ENCODE measurements around the gene IRF5.
A peak's percentile ranks its signal among the peaks of the same experiment; 100 is the strongest.

The IRF5 gene, protein sequence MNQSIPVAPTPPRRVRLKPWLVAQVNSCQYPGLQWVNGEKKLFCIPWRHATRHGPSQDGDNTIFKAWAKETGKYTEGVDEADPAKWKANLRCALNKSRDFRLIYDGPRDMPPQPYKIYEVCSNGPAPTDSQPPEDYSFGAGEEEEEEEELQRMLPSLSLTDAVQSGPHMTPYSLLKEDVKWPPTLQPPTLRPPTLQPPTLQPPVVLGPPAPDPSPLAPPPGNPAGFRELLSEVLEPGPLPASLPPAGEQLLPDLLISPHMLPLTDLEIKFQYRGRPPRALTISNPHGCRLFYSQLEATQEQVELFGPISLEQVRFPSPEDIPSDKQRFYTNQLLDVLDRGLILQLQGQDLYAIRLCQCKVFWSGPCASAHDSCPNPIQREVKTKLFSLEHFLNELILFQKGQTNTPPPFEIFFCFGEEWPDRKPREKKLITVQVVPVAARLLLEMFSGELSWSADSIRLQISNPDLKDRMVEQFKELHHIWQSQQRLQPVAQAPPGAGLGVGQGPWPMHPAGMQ

DNA sequence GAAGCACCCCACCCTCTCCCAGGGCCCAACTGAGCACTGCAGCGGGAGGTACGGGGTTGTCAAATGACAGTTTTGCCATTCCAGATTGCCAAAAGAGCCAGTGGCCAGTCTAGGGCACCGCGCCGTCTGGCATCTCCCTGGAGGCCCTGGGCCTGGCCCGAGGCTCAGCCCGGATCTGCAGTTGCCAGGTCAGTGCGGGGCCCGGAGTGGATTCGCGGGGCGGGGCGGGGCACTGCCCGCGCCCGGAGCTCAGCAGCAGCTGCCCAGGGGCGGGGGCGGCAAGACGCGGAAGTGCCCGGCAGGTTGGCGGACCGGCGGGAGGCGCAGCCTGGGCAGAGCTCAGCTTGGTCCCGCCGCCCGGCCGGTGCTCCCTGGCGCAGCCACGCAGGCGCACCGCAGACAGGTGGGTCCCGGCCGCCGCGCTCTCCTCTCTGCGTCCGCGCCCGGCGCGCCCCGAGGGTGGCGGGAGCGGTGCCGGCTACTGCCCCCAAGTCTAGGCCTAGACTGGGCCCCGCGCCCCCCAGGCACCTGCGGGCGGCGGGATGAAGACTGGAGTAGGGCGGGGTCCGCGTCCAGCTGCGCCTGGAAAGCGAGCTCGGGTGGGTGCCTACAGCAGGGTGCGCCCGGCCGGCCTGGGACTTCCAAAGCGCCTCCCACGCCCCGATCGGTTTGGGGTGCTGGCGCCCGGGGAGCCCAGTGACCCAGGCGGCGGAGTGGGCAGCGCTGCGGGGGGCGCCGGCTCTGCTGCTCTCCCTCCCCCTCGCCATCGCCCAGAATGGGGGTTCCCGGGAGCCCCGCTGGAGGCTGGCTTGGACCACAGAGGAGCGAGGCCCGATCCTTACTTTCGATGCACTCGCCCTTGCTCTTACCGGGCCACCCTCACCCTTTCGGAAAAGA lies at the start of gene IRF5:
TSS of gene IRF5 (plus strand) at position 281 of the 897 bp plus-strand sequence. CDS start 4,155 bp downstream, outside the sequence.
- DNase-seq = peak in 5 of 14 donors; percentile 8 to 44 (median 12)

DNA sequence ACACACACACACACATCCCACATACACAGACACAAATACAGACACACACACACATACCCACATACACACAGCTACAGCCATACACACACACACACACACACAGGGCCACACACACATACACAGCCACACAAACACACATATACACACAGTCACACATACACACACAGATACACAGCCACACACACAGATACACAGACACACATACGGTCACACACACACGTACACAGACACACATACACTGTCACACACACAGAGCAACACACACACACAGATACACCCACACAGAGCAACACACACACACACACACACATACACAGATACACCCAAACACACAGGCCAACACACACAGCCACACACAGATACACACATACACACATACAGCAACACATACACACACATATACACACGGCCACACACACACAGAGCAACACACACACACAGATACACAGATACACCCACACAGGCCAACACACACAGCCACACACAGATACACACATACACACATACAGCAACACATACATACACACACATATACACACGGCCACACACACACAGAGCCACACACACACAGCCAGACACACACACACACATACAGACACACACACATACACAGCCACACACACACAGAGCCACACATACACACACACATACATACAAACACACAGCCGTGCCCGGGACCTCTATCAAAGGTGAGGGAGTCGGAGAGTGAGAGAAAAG lies 49.5 kb upstream of the IRF5 start:
- no peak for DNase-seq

DNA sequence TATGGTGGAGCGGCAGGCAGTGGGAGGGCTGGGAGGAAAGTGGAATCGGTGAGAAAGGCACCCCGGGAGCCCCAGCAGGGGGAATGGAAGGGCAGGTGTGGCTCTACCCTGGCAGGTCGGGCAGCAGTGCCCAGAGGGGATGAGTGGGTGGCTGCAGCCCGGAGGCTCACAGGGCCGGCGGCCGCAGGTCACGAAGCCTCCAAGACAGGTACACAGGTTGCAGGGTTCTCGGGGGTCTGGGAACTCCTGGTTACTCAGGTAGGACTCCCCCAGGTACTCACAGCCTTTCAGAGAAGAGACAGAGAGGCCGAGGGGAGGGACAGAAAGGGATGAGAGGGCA lies 49.0 kb upstream of the IRF5 start:
- DNase-seq = no peak

DNA sequence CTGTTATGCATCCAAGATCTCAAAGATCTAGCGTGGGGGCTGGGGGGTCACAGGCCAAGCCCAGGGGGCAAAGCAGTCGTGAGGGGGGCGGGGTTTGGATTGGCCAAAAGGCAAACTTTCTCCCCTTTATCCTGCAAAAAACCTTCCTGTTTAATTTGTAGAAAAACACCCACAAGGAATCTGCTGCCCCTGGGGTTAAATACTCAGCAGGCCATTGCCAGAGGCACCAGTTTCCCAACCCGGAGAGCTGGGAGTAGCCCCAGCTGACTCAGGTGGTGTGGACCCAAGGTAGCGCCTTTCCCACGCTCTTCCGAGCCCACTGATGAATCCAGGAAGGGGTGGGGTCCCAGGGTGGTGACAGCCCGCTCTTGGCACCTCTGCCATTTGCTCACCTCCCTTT lies 48.6 kb upstream of the IRF5 start:
- DNase-seq = no peak

DNA sequence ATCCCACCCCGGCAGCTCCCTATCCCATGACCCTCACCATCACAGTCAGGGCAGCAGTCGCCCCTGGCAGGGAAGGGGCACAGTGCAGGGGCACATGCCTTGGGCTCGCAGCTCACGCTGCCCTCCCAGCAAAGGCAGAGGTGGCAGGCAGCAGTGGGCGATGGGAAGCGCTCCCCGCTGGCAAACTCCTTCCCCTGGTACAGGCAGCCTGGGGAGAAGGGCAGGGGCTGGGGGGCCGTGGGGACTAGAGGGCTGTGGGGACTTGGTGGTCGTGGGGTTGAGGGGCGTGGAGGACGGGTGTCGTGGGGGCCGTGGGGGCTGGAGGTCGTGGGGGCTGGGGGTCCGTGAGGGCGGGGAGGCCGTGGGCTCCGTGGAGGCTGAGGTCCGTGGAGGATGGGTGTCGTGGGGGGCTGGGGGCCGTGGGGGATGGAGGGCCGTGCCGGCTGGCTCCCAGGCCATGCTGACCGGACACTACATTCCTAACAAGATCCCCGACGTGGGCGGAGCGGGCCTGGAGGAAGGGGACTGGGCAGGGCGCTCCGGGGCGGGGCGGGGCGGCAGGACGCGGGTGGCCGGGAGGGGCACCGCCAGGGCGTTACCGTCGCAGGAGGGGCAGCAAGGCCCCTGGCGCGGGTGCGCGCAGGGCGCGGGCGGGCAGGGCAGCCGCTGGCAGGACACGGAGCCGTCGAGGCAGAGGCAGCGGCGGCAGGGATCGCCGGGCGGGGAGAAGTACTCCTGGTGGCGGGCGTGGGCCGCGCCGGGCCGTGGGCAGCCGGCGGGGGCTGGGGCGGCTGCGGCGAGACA lies 47.2 kb upstream of the IRF5 start:
- no peak for DNase-seq

DNA sequence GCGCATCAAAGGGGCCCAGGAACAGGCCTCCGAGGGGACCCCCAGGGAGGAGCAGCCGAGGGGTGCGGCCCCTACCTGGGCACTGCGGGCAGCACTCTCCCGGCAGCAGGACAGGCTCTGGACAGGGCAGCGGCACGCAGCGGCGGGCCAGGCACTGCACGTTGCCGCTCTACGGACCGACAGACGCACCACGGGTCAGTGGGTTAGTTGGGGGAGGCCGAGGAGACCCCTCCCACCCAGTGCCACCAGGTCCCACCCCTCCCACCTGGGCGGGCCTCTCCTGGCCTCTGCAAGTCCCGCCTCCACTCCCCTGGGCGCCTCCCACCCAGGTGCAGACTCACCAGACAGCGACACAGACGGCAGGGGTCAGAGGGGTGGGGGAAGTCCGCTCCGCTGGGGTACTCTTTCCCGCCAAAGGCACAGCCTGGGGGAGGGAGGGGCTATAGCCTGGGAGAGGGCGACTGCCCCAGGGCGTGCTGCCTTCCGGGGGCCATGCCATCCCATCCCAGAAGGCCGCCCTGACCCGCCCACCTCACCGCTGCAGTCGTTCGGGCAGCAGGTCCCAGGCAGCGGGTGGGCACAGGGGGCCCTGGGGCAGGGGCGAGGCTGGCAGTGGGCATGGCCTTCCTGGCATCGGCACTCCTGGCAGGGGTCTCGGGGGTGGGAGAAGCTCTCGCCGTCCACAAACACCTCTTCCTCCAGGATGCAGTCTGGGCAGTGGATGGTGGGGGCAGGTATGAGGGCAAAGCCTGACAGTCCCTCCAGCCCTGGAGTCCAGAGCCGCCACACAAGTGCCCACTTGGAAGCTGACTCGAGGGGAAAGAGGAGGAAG lies 46.4 kb upstream of the IRF5 start:
- no peak for DNase-seq

DNA sequence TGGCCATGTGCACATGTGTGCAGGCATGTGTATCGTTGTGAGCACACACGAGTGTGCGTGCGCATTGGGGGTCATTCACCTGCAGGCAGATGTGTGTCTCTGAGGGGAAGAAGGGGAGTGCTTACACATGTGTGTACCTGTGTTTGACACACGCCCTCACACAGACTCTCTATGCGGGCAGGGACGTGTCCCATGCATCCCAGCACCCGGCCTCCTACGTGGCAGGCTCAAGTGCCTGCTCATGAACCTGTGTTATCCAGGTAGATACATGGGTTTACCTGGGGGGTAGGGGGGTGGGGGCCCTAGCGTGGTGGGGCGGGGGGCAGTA lies 45.8 kb upstream of the IRF5 start:
- no peak for DNase-seq

DNA sequence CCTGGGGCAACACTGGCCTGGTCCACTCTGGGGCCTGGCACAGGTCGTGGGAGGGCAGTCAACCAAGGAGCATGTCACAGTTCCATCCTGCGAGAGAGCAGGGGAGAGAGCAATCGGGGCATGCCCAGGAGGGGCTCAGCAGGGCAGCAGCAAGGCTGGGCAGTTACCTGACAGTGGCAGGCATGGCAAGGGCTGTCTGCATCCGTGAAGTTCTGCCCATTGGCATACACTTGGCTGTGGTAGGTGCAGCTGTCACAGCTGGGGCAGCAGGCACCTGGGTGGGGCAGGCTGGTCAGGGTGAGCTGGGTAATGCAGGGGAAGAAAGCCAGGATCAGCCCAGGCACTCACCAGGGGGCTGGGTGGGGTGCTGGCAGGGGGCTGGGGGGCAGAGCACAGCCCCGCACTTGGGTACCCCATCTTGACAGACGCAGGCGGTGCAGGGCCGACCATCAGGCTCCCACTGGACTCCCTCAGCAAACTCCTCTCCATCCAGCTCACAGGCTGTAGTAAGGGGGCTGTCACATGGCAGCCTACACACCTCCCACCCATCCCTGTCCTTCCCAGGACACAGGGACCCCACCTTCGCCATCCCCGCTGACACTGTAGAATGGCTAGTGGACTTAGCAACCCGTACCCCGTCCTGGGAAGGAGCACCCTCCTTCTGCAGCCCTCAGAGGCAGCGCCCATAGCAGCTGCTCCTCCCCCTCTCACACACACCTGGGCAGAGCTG lies 45.0 kb upstream of the IRF5 start:
- DNase-seq = no peak

DNA sequence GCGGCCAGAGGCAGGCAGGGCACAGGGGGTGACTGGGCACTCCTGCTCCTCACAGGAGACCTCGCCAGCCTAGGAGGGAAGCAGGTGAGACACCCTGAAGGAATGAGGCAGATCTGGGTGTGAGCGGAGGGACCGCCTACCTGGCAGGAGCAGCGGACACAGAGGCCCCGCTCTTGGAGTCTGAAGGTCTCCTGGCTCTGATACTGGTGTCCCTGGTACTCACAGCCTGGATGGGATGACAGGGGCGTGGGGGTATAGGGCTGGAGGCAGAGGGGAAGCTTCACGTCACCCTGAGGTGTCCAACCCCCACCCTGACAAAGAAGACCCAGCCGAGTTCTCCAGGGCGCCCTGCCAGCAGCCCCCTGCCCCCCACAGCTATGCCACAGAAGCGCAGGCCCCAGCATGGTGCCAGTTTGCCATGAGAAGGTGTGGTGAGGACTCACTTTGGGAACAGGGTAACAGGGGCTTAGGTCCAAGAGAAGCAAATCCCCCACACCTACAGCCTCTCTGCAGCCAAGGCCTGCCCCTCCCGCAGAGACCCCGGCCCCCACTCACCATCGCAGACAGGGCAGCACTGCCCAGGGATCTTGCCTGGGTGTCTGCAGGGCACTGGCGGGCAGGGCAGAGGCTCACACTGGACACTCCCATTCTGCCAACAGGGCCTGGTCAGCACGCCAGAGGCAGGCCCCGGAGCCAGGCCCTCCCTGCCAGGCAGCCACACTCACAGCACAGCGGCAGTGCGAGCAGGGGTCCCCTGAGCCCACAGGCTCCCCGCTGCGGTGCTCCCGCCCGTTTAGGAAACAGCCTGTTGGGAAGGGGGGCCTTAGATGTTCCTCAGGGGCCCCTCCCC lies 44.3 kb upstream of the IRF5 start:
- no peak for DNase-seq

DNA sequence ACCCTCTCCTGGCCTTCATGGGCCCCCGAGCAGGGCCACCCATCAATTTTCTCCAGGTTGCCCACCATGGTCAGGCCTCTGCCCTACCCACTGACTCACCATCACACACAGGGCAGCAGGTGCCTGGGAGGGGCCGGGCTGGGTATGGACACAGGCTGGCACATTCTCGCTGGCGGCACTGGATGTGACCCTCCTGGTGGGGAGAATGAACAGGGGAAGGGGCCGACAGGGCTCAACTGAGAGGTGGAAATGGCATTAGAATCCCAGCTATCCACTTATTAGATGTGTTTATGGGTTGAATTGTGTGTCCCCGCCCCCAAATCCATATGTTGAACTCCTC lies 43.7 kb upstream of the IRF5 start:
- DNase-seq = no peak

DNA sequence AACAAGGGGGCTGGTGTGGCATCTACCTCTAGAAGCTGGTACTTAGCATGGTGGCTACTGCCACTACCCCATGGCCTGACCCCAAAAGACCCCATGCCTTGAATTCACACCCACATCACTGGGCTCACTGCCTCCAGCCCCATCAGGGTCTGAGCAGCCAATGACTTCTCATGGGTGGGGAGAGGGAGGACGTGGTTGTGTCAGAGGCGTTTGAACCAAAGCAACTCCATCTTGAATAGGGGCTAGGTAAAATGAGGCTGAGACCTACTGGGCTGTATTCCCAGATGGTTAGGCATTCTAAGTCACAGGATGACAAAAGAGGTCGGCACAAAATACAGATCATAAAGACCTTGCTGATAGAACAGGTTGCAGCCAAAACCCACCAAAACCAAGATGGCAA lies 42.4 kb upstream of the IRF5 start:
- DNase-seq = no peak

DNA sequence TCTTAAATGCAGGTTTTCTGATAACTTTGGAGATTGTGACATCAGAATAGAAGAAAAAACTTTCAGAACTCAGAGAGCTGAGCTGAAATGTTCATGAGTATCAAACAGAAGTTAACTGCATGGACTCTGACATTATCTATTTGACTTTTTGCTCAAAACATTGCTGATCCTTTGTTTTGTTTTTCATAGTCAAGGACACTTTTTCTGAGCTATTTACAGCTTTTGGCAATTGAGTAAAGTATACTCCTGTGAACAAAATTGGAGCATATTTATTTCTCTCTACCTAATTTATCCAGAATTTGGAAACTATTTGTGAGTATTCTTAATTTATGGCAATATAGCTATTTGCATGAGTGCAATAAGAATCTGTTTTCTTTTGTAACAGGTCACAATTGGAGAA lies 38.3 kb upstream of the IRF5 start:
- no peak for DNase-seq

DNA sequence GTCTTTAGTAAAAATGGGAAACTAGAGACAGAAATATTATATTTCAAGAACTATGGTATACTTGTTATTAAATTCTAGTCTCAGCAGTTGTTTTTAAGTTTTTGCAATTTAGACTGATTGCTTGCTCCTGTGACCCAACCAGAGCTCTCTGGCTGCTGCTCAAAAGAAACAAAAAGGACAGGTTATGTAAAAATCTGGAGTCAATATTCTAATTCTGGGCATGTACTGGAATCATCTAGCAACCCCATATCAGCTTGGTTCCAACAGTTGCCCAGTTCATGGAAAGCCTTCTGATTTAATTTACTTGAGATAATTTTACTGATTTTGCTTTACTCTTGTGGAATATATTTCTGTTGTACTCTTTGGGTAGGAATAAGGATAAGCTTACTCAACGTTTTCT lies 37.5 kb upstream of the IRF5 start:
- no peak for DNase-seq

DNA sequence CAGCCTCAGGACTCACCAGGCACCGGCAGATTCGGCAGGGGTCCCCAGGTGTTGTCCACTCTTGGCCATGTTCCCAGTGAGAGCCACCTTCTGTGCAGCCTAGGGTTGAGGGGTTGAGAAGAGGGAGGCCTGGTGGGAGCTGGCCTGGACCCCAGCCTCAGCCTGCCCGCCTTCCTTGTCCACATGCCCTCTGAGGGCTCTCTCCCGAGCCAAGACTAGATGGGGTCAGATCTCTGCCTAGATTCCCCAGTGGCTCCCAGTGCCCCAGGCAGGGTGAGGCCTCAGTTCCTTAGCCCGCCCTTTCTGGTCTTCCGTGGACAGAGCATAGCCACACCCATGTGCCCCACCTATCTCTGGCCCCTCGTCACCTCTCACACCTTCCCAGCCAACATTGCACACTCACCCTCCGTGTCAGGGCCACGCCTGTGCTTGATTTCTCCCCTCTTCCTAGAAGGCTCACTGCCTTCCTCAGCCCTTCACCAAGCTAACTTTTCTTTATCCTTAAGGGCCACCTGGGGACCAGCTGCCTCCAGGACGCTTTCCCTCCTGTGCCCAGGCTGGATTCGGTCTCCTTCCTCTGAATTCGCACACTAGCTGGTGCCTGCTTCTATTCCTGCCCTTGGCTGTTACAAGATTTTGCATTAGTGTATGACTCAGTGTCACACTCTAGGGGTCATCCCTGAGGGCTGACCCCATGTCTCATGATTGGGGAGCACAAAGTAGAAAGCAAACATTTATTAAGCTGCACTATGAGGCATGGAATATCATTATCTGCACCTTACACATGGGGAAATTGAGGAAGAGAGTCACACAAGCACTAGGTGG lies 34.8 kb upstream of the IRF5 start:
- DNase-seq = no peak

DNA sequence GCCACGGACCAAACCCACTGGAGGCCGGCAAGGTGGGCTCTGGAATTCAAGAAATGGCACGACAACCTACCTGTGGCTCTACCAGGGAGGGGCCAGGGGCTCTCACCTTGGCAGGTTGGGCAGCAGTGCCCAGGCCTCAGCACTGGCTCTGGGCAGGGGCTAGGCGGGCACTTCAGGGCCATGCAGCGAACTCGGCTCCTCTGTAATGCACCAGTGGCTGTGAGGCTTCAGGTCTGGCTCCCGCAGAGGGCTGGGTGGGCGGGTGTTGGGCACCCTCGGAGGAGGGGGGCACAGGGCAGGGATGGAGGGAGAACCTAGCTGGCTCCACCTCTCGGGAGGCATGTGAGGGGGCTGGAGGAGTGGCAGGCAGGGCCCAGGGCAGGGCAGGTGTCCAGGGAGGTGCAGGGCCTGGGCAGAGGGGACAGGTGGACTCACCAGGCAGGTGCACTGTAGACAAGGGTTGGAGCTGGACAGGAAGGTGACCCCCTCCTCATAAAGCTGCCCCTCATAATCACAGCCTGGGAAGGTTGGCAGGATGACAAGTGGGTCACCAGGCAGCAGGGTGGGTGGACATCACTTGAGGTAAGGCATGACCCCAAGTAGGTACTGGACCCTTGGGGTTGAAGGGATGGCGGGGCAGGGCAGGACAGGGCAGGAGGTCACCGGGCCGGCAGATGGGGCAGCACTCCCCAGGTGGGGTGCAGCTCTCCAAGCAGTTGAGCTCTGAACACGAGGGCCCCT lies 33.9 kb upstream of the IRF5 start:
- DNase-seq = no peak

DNA sequence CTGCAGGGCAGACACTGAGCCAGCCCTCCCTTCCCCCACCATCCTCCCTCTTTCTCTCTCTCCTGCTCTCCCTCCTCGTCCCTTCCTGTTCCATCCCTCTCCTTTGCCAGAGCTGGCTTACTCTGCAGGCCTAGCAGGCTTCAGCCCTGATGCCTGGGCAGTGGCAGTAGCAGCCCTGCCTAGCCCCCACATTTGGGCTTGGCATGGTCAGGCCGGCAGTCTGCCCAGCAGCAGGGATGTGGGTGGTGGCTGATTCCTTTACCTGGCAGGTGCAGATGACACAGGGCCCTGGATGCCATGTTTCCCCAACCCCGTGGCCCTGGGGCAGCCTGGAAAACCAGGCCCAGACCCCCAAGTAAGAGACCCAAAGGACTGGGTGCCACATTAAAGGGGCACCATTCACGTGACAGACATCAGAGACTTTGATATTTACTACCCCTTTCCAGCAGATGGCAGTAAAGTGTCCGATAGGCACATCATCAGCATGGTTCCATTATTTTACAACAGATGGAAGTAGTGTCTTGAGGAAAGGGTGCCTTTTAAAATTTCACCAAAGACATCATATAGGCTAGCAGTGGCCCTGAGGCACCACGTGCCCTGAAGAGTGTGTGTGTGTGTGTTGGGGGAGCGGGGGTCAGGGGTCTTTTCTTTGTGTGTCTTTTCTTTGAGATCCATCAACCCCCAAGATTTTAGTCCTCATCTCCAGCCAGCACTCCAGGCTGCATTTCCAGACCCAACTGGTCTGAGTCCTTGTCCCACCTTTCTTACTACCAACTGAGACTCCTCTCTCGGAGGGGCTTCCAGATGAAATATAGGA lies 33.1 kb upstream of the IRF5 start:
- no peak for DNase-seq
